Sigmoid colon (tissue), 4 donors: ENCODE results near the gene VPS51.

Experiments
- POLR2AphosphoS5 ChIP-seq, 4 donors: sonication (generic); formaldehyde crosslinking; IDR thresholded peaks; one replicate each; pipeline ENCODE4 v1.6.1; 2017; ENCODE audit warnings: antibody characterized with exemption in 4 of 4
- TF ChIP-seq, protein P1 (sequence below), 4 experiments: fragments of 450-650 bp in 3 of 4; fragments of 200-600 bp in 1 of 4; IDR thresholded peaks; one replicate each; pipeline ENCODE4 v1.5.1; 2016 to 2019; ENCODE audit warnings: antibody characterized with exemption in 4 of 4, mild to moderate bottlenecking in 3 of 4, moderate library complexity in 2 of 4

DNA sequence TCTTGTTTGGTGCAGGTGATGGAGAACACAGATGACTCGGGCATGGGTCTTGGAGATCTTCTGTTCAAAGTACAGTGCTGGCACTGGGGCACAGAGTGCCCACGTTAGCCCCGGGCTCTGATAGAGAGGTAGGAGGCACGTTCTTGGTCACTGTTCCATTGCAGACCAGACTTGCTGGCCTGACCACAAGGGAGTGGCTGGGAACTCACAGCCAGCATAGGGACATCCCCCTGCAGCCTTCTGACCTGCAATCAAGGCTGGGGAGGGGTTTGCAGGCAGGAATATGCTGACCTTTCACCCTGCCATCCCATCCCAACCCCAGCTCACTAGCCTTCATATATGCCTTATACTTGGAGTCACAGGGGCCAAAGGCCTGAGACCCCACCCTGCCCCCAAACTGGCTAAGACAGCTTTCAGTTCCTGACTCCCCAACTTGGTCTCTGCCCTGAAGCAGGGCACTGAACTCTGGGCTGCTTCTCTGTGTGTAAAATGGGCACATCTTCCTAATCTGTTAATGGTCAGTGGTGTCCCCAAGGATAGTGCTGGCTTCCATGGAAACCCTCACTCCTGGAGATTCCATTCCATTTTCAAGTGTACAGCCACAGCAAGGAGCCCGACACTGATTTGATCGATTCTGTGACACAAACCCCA lies 30.7 kb downstream of the VPS51 start:
- TF ChIP-seq, protein P1, sequence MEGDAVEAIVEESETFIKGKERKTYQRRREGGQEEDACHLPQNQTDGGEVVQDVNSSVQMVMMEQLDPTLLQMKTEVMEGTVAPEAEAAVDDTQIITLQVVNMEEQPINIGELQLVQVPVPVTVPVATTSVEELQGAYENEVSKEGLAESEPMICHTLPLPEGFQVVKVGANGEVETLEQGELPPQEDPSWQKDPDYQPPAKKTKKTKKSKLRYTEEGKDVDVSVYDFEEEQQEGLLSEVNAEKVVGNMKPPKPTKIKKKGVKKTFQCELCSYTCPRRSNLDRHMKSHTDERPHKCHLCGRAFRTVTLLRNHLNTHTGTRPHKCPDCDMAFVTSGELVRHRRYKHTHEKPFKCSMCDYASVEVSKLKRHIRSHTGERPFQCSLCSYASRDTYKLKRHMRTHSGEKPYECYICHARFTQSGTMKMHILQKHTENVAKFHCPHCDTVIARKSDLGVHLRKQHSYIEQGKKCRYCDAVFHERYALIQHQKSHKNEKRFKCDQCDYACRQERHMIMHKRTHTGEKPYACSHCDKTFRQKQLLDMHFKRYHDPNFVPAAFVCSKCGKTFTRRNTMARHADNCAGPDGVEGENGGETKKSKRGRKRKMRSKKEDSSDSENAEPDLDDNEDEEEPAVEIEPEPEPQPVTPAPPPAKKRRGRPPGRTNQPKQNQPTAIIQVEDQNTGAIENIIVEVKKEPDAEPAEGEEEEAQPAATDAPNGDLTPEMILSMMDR (IDR thresholded peaks at IDR 0.05), result no peak
- no peak for TF ChIP-seq POLR2AphosphoS5 (IDR thresholded peaks at IDR 0.05)
